HepG2 (cell line): ENCODE measurements around the gene SCFD2. TPM values are rescaled to one million over a fixed set of nuclear protein-coding genes. Genes with fewer than 3 reads are reported as not detected.

Source experiments
- ATAC-seq: fragments of 200-7000 bp; cut with Tn5 transposase; 3 replicates; pipeline ENCODE4 v1.9.1; 2020; ENCODE audit warnings: mild to moderate bottlenecking, moderate library complexity
- BruUV-seq: library from RNA; stranded (reverse); fragments of 400-500 nt; replicated peaks from 2 replicates; lab custom pipeline; 2021; lab: Mats Ljungman, UMichigan
- CTCF ChIA-PET: fragments of 300-600 bp; formaldehyde crosslinking; extraction: SDS; loops from one replicate; lab custom pipeline; 2021; ENCODE audit warnings: low total read pairs, inconsistent platforms, low intra/inter-chr PET ratio; lab: Yijun Ruan, JAX
- POLR2A ChIA-PET: fragments of 350-600 bp; sonication (Branson Sonifier 250); formaldehyde crosslinking; loops from one replicate; lab custom pipeline; 2020; ENCODE audit warnings: antibody characterized with exemption, inconsistent platforms; lab: Yijun Ruan, JAX
- DNase-seq: peaks from one replicate; pipeline ENCODE4 v3.0.0-alpha.2; 2015; ENCODE audit warnings: low spot score
- FAIRE-seq: peaks from 3 replicates; lab custom pipeline; 2011; peaks lifted over from hg19 to GRCh38; lab: Jason Lieb, UNC
- H2AFZ ChIP-seq: one replicate; pipeline ENCODE4 v1.6.1; 2011; ENCODE audit warnings: low read length, inconsistent platforms
- H3K27ac ChIP-seq: fragments of 300-600 bp; 3 replicates; pipeline ENCODE4 v1.8.0; 2011; ENCODE audit warnings: mixed run types, mild to moderate bottlenecking, mixed read lengths, low read length, inconsistent platforms; ENCODE audit not compliant: insufficient read depth; ENCODE audit errors: extremely low read length
- H3K27me3 ChIP-seq, 2 experiments: fragments of 200-600 bp in 1 of 2; 2 replicates in 1 of 2; 3 replicates in 1 of 2; pipeline versions ENCODE4 v1.6.0 to v1.8.0; 2011; ENCODE audit warnings: low read length in 2 of 2, mild to moderate bottlenecking in 2 of 2, moderate library complexity in 2 of 2, inconsistent platforms in 1 of 2; ENCODE audit not compliant: insufficient read depth in 2 of 2, control insufficient read depth in 1 of 2
- H3K36me3 ChIP-seq, 2 experiments: fragments of 200-600 bp in 1 of 2; replicated peaks in 1 of 2; 2 replicates in 1 of 2; 3 replicates in 1 of 2; pipeline versions ENCODE4 v1.5.1 to v1.8.0; 2011; ENCODE audit warnings: low read length in 2 of 2, inconsistent platforms in 1 of 2; ENCODE audit not compliant: insufficient read depth in 2 of 2, control insufficient read depth in 1 of 2
- H3K4me1 ChIP-seq: 2 replicates; pipeline ENCODE4 v1.5.1; 2012; ENCODE audit warnings: low read length, inconsistent platforms; ENCODE audit not compliant: insufficient read depth
- H3K4me2 ChIP-seq: 2 replicates; pipeline ENCODE4 v1.6.0; 2011; ENCODE audit warnings: low read depth, low read length, inconsistent platforms
- H3K4me3 ChIP-seq, 3 experiments: fragments of 200-600 bp in 1 of 3; sonication (generic), shearing (Covaris generic) in 1 of 3; replicated peaks in 1 of 3; 2 replicates each; pipeline ENCODE4 v1.5.1; 2011 to 2016; ENCODE audit warnings: low read length in 3 of 3, inconsistent platforms in 2 of 3, low read depth in 2 of 3, mild to moderate bottlenecking in 2 of 3, control low read depth in 1 of 3, mixed read lengths in 1 of 3; ENCODE audit not compliant: insufficient read depth in 1 of 3
- H3K79me2 ChIP-seq: one replicate; pipeline ENCODE4 v1.6.1; 2011; ENCODE audit warnings: low read length, inconsistent platforms; ENCODE audit not compliant: insufficient read depth
- H3K9ac ChIP-seq: 2 replicates; pipeline ENCODE4 v1.6.0; 2011; ENCODE audit warnings: mild to moderate bottlenecking, low read depth, low read length, inconsistent platforms; ENCODE audit not compliant: insufficient read depth
- H3K9me3 ChIP-seq: 2 replicates; pipeline ENCODE4 v1.5.1; 2012; ENCODE audit warnings: mild to moderate bottlenecking, low read length
- H4K20me1 ChIP-seq: 2 replicates; pipeline ENCODE4 v1.6.0; 2011; ENCODE audit warnings: inconsistent platforms, mild to moderate bottlenecking, low read length, moderate library complexity; ENCODE audit not compliant: insufficient read depth
- CTCF ChIP-seq: sonication (generic); formaldehyde crosslinking; IDR thresholded peaks from 2 replicates; pipeline ENCODE4 v1.5.0; 2020; ENCODE audit warnings: mild to moderate bottlenecking, missing genetic modification reagents, moderate library complexity
- FOXA1 ChIP-seq, 2 experiments: fragments of 450-650 bp in 1 of 2; sonication (generic) in 1 of 2; formaldehyde crosslinking in 1 of 2; IDR thresholded peaks; 2 replicates each; pipeline versions ENCODE4 v1.4.0 to v1.6.1; 2016 to 2020; ENCODE audit warnings: missing genetic modification reagents in 1 of 2
- FOXA3 ChIP-seq: IDR thresholded peaks from 2 replicates; pipeline ENCODE4 v1.6.1; 2016; ENCODE audit warnings: missing genetic modification reagents, missing compliant biosample characterization
- FOXM1 ChIP-seq: sonication (generic); formaldehyde crosslinking; IDR thresholded peaks from 2 replicates; pipeline ENCODE4 v1.5.0; 2020; ENCODE audit warnings: missing genetic modification reagents
- HDAC6 ChIP-seq: fragments of 200-600 bp; sonication (generic); IDR thresholded peaks from 2 replicates; pipeline ENCODE4 v1.7.0; 2017; ENCODE audit warnings: mild to moderate bottlenecking, antibody characterized with exemption, low read length, low read depth
- KDM1A ChIP-seq: IDR thresholded peaks from 2 replicates; pipeline ENCODE4 v1.6.1; 2016; ENCODE audit warnings: missing compliant biosample characterization
- KLF11 ChIP-seq: IDR thresholded peaks from 2 replicates; pipeline ENCODE4 v1.6.1; 2016; ENCODE audit warnings: missing compliant biosample characterization
- SMC3 ChIP-seq: IDR thresholded peaks from 2 replicates; pipeline ENCODE4 v1.6.1; 2011; ENCODE audit warnings: low read length, improper control_type of control experiment
- SRSF1 ChIP-seq: fragments of 200-400 bp; formaldehyde crosslinking; optimal IDR thresholded peaks from 2 replicates; pipeline ENCODE3; 2017; ENCODE audit warnings: mild to moderate bottlenecking, low read depth, low read length, moderate library complexity
- STAG1 ChIP-seq: sonication (generic); formaldehyde crosslinking; IDR thresholded peaks from 2 replicates; pipeline ENCODE4 v1.4.0; 2020; ENCODE audit warnings: missing genetic modification reagents
- ZNF3 ChIP-seq: IDR thresholded peaks from 2 replicates; pipeline ENCODE4 v1.7.0; 2017; ENCODE audit warnings: inconsistent platforms
- ZNF367 ChIP-seq: sonication (generic); formaldehyde crosslinking; IDR thresholded peaks from 2 replicates; pipeline ENCODE4 v1.4.0; 2020; ENCODE audit warnings: missing genetic modification reagents, borderline replicate concordance
- ZNF432 ChIP-seq: sonication (generic); formaldehyde crosslinking; IDR thresholded peaks from 2 replicates; pipeline ENCODE4 v1.5.0; 2020; ENCODE audit warnings: missing genetic modification reagents, mild to moderate bottlenecking, borderline replicate concordance
- WGBS: methylation state at CpG from one replicate; pipeline ENCODE4 v1.1.6; 2017; ENCODE audit warnings: low lambda C conversion rate; 5-methylcytosine and 5-hydroxymethylcytosine counted together
- in situ Hi-C: cut with HindIII; loops from 2 replicates; pipeline ENCODE4 v1.10.0; 2017; ENCODE audit warnings: low pct_unique_long_range_greater_than_20kb; ENCODE audit not compliant: extremely low pct_ligation_motif_present
- intact Hi-C: fragments of 100-400 bp; cut with micrococcal nuclease; formaldehyde crosslinking; loops from one replicate; pipeline ENCODE4 v1.10.0; 2022; ENCODE audit not compliant: unreplicated experiment
- polyA plus RNA-seq, 8 experiments: library from polyadenylated mRNA; depleted of rRNA in 3 of 8; stranded (reverse) in 7 of 8; unstranded in 1 of 8; fragments of >200 nt; fragmentation: Illumina TruSeq in 4 of 8; extraction: Trizol in 4 of 8; gene quantifications; 2 replicates each; pipeline versions ENCODE4 v1.2.1 to v1.2.3, GENCODE V29; 2011 to 2016; ENCODE audit warnings: low read depth in 4 of 8, missing spikeins in 1 of 8, mixed read lengths in 1 of 8; ENCODE audit not compliant: insufficient read depth in 1 of 8
- total RNA-seq, 5 experiments: library from RNA; depleted of rRNA; stranded (reverse); fragments of >200 nt; fragmentation: Illumina TruSeq; extraction: Trizol; gene quantifications; 2 replicates each; pipeline ENCODE4 v1.2.3, GENCODE V29; 2016; ENCODE audit warnings: low read depth in 1 of 5
- TF ChIP-seq, protein P1 (sequence below): IDR thresholded peaks from 2 replicates; pipeline ENCODE4 v1.6.1; 2016; ENCODE audit warnings: missing compliant biosample characterization, missing genetic modification reagents, borderline replicate concordance

Gene SCFD2
- total and polyA plus RNA-seq, 2 of the 13 experiments (the other 11 are each of a cell fraction or from before 2014, with no cell fraction given): 4.6 to 15.6 TPM

DNA sequence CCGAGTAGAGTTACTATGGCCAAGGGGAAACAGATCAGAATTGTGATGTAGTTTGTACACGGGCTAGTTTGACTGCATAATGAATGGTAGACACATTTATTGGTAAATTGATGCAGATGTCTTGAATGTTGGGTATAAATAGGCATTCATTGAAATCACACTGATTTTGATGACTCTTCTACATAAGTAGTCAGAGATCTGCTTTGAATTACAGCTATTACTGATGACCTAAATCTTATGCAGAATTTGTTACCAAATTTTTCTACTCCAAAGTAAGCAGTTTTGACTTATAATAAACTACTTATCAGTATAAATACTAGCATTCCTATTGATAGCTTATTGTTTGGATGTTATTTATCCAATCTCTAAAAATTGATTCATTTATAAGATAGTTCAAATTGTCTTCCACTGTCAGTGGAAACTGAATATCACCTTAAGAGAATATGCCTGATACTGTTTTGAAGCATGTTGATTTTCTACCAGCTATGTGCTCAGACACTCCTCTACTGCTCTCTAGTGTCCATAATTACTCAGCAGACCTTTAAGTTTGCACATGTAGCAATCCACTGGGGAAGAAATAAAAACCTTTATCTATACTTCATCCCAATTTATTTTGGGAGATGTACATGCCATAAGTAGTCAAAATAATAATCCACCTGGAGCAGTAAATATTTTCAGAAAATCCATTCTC is 383.5 kb downstream of the SCFD2 start:
- TF ChIP-seq ZNF3: no peak
- TF ChIP-seq ZNF432: no peak
- TF ChIP-seq, protein P1, sequence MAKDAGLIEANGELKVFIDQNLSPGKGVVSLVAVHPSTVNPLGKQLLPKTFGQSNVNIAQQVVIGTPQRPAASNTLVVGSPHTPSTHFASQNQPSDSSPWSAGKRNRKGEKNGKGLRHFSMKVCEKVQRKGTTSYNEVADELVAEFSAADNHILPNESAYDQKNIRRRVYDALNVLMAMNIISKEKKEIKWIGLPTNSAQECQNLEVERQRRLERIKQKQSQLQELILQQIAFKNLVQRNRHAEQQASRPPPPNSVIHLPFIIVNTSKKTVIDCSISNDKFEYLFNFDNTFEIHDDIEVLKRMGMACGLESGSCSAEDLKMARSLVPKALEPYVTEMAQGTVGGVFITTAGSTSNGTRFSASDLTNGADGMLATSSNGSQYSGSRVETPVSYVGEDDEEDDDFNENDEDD: no peak
- TF ChIP-seq KDM1A (CRISPR knock-in tag): no peak
- peak; percentile 73 for TF ChIP-seq SMC3
- TF ChIP-seq ZNF367 (CRISPR knock-in tag): no peak
- no peak for TF ChIP-seq HDAC6
- TF ChIP-seq FOXA1 (IDR thresholded peaks at IDR 0.05): no peak
- peak; percentile 56; the same call in 1 of the 2 replicates for TF ChIP-seq FOXA1 (CRISPR knock-in tag; IDR thresholded peaks at IDR 0.05)
- peak; percentile 89 for TF ChIP-seq STAG1 (CRISPR knock-in tag)
- TF ChIP-seq KLF11 (CRISPR knock-in tag): no peak
- TF ChIP-seq SRSF1: no peak
- TF ChIP-seq CTCF (CRISPR knock-in tag): peak; percentile 70
- no peak for TF ChIP-seq FOXM1 (CRISPR knock-in tag)
- TF ChIP-seq FOXA3 (CRISPR knock-in tag): 0 out of 2 replicates have a peak, but pooled peaks have one; percentile 8
- intact Hi-C loops (loop anchor here (2.0 to 5.0 kb wide), 2 partner anchors 70 to 260 kb away; no protein-coding TSS in a partner anchor), in situ Hi-C loops (loop anchor here (5.0 to 25.0 kb wide), 4 partner anchors 270 to 750 kb away; no protein-coding TSS in a partner anchor)
- H3K27me3 ChIP-seq: no peaks in the 10 kb centered on the region
- no peak overlapping the region for H3K4me2 ChIP-seq
- DNase-seq (peak; percentile 32), FAIRE-seq (no peak), ATAC-seq (peak; percentile 73)
- ChIA-PET CTCF (interaction anchor here (0.9 to 3.0 kb wide), 4 partner anchors 437 to 1236 kb away, joined by 3 to 26 read pairs (median 18); no protein-coding TSS in a partner anchor), POLR2A (no interaction called here)
- no peak overlapping the region for H2AFZ ChIP-seq
- no peaks in the 10 kb centered on the region for H4K20me1 ChIP-seq
- 48% methylated on average over 2 of the region's 2 CpGs for WGBS
- H3K9me3 ChIP-seq: no peaks in the 10 kb centered on the region
- no peaks in the 10 kb centered on the region for H3K36me3 ChIP-seq
- H3K4me1 ChIP-seq: peaks cover 13% of the 10 kb centered on the region
- H3K4me3 ChIP-seq: no peak overlapping the region
- no peaks in the 10 kb centered on the region for H3K79me2 ChIP-seq
- H3K27ac ChIP-seq: no peak overlapping the region
- no peak overlapping the region for H3K9ac ChIP-seq
- no TSS peak for BruUV-seq
